Hepatocyte (in vitro differentiated cells): ENCODE data around the gene RNASE4.

Source experiments
- CTCF ChIP-seq: fragments of 200-600 bp; sonication (generic); IDR thresholded peaks from 2 replicates; pipeline ENCODE4 v1.5.1; 2016; ENCODE audit warnings: antibody characterized with exemption, mild to moderate bottlenecking; ENCODE audit not compliant: poor library complexity
- EZH2 ChIP-seq: fragments of 200-600 bp; sonication (generic); IDR thresholded peaks from 2 replicates; pipeline ENCODE4 v1.6.1; 2016; ENCODE audit warnings: antibody characterized with exemption, mild to moderate bottlenecking, borderline replicate concordance

- TF ChIP-seq EZH2 = no peak
- TF ChIP-seq CTCF = peak; percentile 16
Measured at GRCh38 chr14:20683891-20684661, at the start of gene RNASE4.
